HEK293 (cell line): ENCODE measurements around the gene PCID2.
A peak's percentile ranks its signal among the peaks of the same experiment; 100 is the strongest.

ENCODE experiments used
- CTCF ChIA-PET: fragments of 350-600 bp; formaldehyde crosslinking; extraction: SDS; loops from one replicate; lab custom pipeline; 2021; ENCODE audit warnings: antibody characterized with exemption; lab: Yijun Ruan, JAX
- POLR2A ChIA-PET: fragments of 300-600 bp; formaldehyde crosslinking; extraction: SDS; loops from one replicate; lab custom pipeline; 2020; ENCODE audit warnings: antibody characterized with exemption, inconsistent platforms; lab: Yijun Ruan, JAX
- H3K27ac ChIP-seq: fragments of 200-500 bp; sonication (Bioruptor generic); 2 replicates; pipeline ENCODE4 v1.5.1; 2014; ENCODE audit warnings: low read depth, low read length, control low read depth, inconsistent platforms; ENCODE audit errors: extremely low read depth
- H3K36me3 ChIP-seq, 2 experiments: fragments of 200-500 bp in 1 of 2; sonication (Bioruptor generic) in 1 of 2; 1 replicate in 1 of 2; 2 replicates in 1 of 2; pipeline ENCODE4 v1.5.1; 2014 to 2017; ENCODE audit warnings: inconsistent platforms in 2 of 2, low read length in 2 of 2; ENCODE audit not compliant: control insufficient read depth in 2 of 2, insufficient read depth in 1 of 2
- H3K4me1 ChIP-seq: fragments of 200-500 bp; sonication (Bioruptor generic); 2 replicates; pipeline ENCODE4 v1.5.1; 2014; ENCODE audit warnings: mild to moderate bottlenecking, low read length, inconsistent platforms; ENCODE audit not compliant: control insufficient read depth, insufficient read depth
- H3K4me3 ChIP-seq: 2 replicates; pipeline ENCODE4 v1.5.1; 2011; ENCODE audit warnings: low read depth, mild to moderate bottlenecking, control low read depth, low read length, moderate library complexity
- H3K9me3 ChIP-seq: fragments of 200-500 bp; sonication (Bioruptor generic); 2 replicates; pipeline ENCODE4 v1.5.1; 2014; ENCODE audit warnings: low read depth, low read length, inconsistent platforms; ENCODE audit not compliant: control insufficient read depth, insufficient read depth
- ATF2 ChIP-seq: fragments of 450-650 bp; formaldehyde crosslinking; IDR thresholded peaks from 2 replicates; pipeline ENCODE4 v1.5.1; 2016; ENCODE audit warnings: missing biosample characterization, missing genetic modification characterization, low read depth
- KLF8 ChIP-seq: fragments of 450-650 bp; formaldehyde crosslinking; IDR thresholded peaks from 2 replicates; pipeline ENCODE4 v1.5.1; 2016; ENCODE audit warnings: missing biosample characterization, missing genetic modification characterization
- KLF9 ChIP-seq: fragments of 450-650 bp; formaldehyde crosslinking; IDR thresholded peaks from 2 replicates; pipeline ENCODE4 v1.5.1; 2016; ENCODE audit warnings: missing biosample characterization, missing genetic modification characterization, low read depth
- SCRT2 ChIP-seq: fragments of 450-650 bp; formaldehyde crosslinking; IDR thresholded peaks from 2 replicates; pipeline ENCODE4 v1.5.1; 2016; ENCODE audit warnings: missing biosample characterization, missing genetic modification characterization
- ZNF148 ChIP-seq: fragments of 450-650 bp; formaldehyde crosslinking; IDR thresholded peaks from 2 replicates; pipeline ENCODE4 v1.5.0; 2017; ENCODE audit warnings: missing biosample characterization, missing genetic modification characterization, borderline replicate concordance
- ZNF16 ChIP-seq: fragments of 450-650 bp; formaldehyde crosslinking; IDR thresholded peaks from 2 replicates; pipeline ENCODE4 v1.5.1; 2016; ENCODE audit warnings: low read depth, missing biosample characterization, missing genetic modification characterization
- ZNF266 ChIP-seq: fragments of 450-650 bp; formaldehyde crosslinking; IDR thresholded peaks from 2 replicates; pipeline ENCODE4 v1.5.1; 2016; ENCODE audit warnings: missing biosample characterization, missing genetic modification characterization, low read depth
- ZNF354C ChIP-seq: fragments of 450-650 bp; formaldehyde crosslinking; IDR thresholded peaks from 2 replicates; pipeline ENCODE4 v1.5.1; 2016; ENCODE audit warnings: missing biosample characterization, missing genetic modification characterization, low read depth, borderline replicate concordance
- ZNF518A ChIP-seq: fragments of 450-650 bp; formaldehyde crosslinking; conservative IDR thresholded peaks from 2 replicates; pipeline ENCODE4 v1.5.1; 2016; ENCODE audit warnings: low read depth, missing biosample characterization, missing genetic modification characterization
- ZNF600 ChIP-seq: fragments of 450-650 bp; formaldehyde crosslinking; IDR thresholded peaks from 2 replicates; pipeline ENCODE4 v1.5.1; 2016; ENCODE audit warnings: missing biosample characterization, missing genetic modification characterization
- ZNF654 ChIP-seq: fragments of 450-650 bp; formaldehyde crosslinking; IDR thresholded peaks from 2 replicates; pipeline ENCODE4 v1.5.1; 2016; ENCODE audit warnings: low read depth, missing biosample characterization, missing genetic modification characterization
- ZNF670 ChIP-seq: fragments of 450-650 bp; formaldehyde crosslinking; IDR thresholded peaks from 2 replicates; pipeline ENCODE4 v1.5.1; 2016; ENCODE audit warnings: missing biosample characterization, missing genetic modification characterization, low read depth
- ZNF704 ChIP-seq: fragments of 450-650 bp; formaldehyde crosslinking; IDR thresholded peaks from 2 replicates; pipeline ENCODE4 v1.5.1; 2016; ENCODE audit warnings: missing biosample characterization, missing genetic modification characterization
- ZNF837 ChIP-seq: fragments of 450-650 bp; formaldehyde crosslinking; IDR thresholded peaks from 2 replicates; pipeline ENCODE4 v1.5.1; 2016; ENCODE audit warnings: missing biosample characterization, missing genetic modification characterization

Gene PCID2

GRCh38 chr13:113167575-113167974 is 40.9 kb downstream of the PCID2 start (continued):
- TF ChIP-seq ZNF148 (tag by site-specific recombination) (no peak), ATF2 (tag by site-specific recombination) (no peak)

GRCh38 chr13:113167155-113167554 is 41.3 kb downstream of the PCID2 start:
- peak; percentile 83 for TF ChIP-seq SCRT2
- TF ChIP-seq ZNF670 (tag by site-specific recombination): no peak
- Histone ChIP-seq H3K4me3 (no peak overlapping the region), H3K9me3 (no peaks in the 10 kb centered on the region), H3K4me1 (no peaks in the 10 kb centered on the region), H3K36me3 (peaks cover 0 to 24% of the 10 kb centered on the region in 2 experiments; a peak in 2 of 3 replicates), H3K27ac (no peak overlapping the region)
- CTCF ChIA-PET: no interaction called here
- POLR2A ChIA-PET: no interaction called here

- no peak for TF ChIP-seq ATF2 (tag by site-specific recombination)
- no peak for TF ChIP-seq ZNF354C (tag by site-specific recombination)
- TF ChIP-seq KLF8 (tag by site-specific recombination): no peak
- no peak for TF ChIP-seq ZNF837
- TF ChIP-seq ZNF16 (tag by site-specific recombination): no peak
- TF ChIP-seq ZNF600 (tag by site-specific recombination): no peak
- TF ChIP-seq ZNF266 (tag by site-specific recombination): no peak
- no peak for TF ChIP-seq ZNF654 (tag by site-specific recombination)
- no peak for TF ChIP-seq ZNF518A (tag by site-specific recombination)
- no peak for TF ChIP-seq KLF9 (tag by site-specific recombination)
- no peak for TF ChIP-seq ZNF704 (tag by site-specific recombination)
- Histone ChIP-seq H3K4me1 (no peaks in the 10 kb centered on the region), H3K4me3 (no peak overlapping the region), H3K27ac (no peak overlapping the region), H3K9me3 (no peaks in the 10 kb centered on the region), H3K36me3 (peaks cover 0 to 21% of the 10 kb centered on the region in 2 experiments; a peak in 2 of 3 replicates)
- ChIA-PET POLR2A (no interaction called here), CTCF (no interaction called here)
Observed at GRCh38 chr13:113166681-113167080, 41.8 kb downstream of the PCID2 start.
